AG04449 (cell line): ENCODE measurements around the gene NADK2.

Experiments
- CTCF ChIA-PET: fragments of 350-600 bp; formaldehyde crosslinking; extraction: SDS; loops from one replicate; lab custom pipeline; 2021; ENCODE audit warnings: antibody characterized with exemption; lab: Yijun Ruan, JAX
- POLR2A ChIA-PET: fragments of 400-600, 350-600 bp; formaldehyde crosslinking; extraction: SDS; loops from one replicate; lab custom pipeline; 2020; ENCODE audit warnings: antibody characterized with exemption, inconsistent platforms; lab: Yijun Ruan, JAX
- DNase-seq: peaks from one replicate; pipeline ENCODE4 v3.0.0-alpha.2; 2010; ENCODE audit warnings: low read depth, low spot score
- H3K4me3 ChIP-seq: 2 replicates; pipeline ENCODE4 v1.5.1; 2011; ENCODE audit warnings: low read depth, mild to moderate bottlenecking, control low read depth, low read length
- CTCF ChIP-seq: IDR thresholded peaks from one replicate; pipeline ENCODE4 v1.5.1; 2011; ENCODE audit warnings: mild to moderate bottlenecking, moderate library complexity, low read length, control low read depth, inconsistent platforms; ENCODE audit not compliant: insufficient read depth; ENCODE audit errors: missing control alignments

The NADK2 gene

GRCh38 chr5:36243653-36244052 lies 1.9 kb upstream of the NADK2 start:
- H3K4me3 ChIP-seq = no peak overlapping the region
- POLR2A ChIA-PET = no interaction called here
- no peak for DNase-seq
- no peak for TF ChIP-seq CTCF
- CTCF ChIA-PET = interaction anchor here (0.8 to 4.8 kb wide), 8 partner anchors 8 to 453 kb away, joined by 3 to 31 read pairs (median 11); no protein-coding TSS in a partner anchor

- POLR2A ChIA-PET = interaction anchor here (0.6 to 2.2 kb wide), 2 partner anchors 17 to 91 kb away, joined by 3 to 8 read pairs; partner anchors contain the start of genes LMBRD2 and SKP2
- TF ChIP-seq CTCF = no peak
- CTCF ChIA-PET = interaction anchor here (0.8 to 4.8 kb wide), 27 partner anchors 9 to 454 kb away, joined by 3 to 31 read pairs (median 7); partner anchors contain the start of genes LMBRD2 and SKP2
- peak overlapping the region; percentile 78 for H3K4me3 ChIP-seq
- no peak for DNase-seq
Observed at GRCh38 chr5:36242534-36243485, 1.1 kb upstream of the NADK2 start.

GRCh38 chr5:36240779-36241630 lies 720 bp downstream of the NADK2 start:
- POLR2A ChIA-PET = interaction anchor here (0.7 to 2.2 kb wide), 3 partner anchors 38 to 90 kb away, joined by 3 to 8 read pairs (median 4); partner anchors contain the start of genes LMBRD2 and SKP2
- no peak for DNase-seq
- CTCF ChIA-PET = interaction anchor here (0.6 to 4.8 kb wide), 33 partner anchors 8 to 451 kb away, joined by 3 to 31 read pairs (median 5); partner anchors contain the start of genes LMBRD2 and SKP2
- peak; percentile 4 for TF ChIP-seq CTCF
- peak overlapping the region; percentile 78 for H3K4me3 ChIP-seq

GRCh38 chr5:36239370-36240293 lies 2.1 kb downstream of the NADK2 start:
- POLR2A ChIA-PET = no interaction called here
- TF ChIP-seq CTCF = no peak
- CTCF ChIA-PET = interaction anchor here (1.0 to 4.8 kb wide), 6 partner anchors 12 to 82 kb away, joined by 3 to 27 read pairs (median 9); no protein-coding TSS in a partner anchor
- H3K4me3 ChIP-seq = peak overlapping the region; percentile 78
- DNase-seq = no peak

DNA sequence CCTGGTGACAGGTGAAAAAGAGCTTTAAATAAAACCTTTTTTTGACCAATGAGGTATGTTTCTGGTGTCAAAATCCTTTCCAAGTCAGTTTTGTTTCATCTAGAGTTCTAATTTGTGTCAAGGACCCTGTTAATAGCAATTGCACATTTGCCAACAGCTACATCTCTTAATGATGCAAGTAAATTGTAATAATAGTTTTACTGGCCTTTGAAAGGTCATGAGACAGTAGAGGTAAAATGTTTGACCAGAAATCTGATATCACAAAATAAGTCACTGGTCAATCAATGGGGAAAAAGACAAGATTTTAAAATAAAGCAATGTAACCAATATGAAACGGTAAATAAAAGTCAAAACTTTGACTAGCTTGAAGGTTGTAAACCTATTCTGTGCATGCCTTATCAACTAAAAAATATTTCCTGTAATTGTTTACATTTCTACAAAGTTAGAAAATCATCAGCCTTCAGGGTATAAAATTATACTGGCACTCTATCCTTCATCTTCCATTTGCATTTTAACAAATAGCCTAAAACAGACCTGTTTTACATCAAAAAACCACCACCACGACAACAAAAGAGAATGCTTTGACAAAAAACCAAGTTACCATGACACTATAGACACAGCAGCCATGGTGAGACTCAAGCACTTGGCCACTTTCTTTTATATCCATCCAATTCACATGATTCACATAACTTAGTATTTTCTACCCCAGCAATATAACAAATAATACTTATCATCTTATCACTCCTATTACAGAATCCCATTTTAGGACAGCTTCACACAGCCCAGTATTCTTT lies 3.0 kb downstream of the NADK2 start:
- ChIA-PET CTCF (interaction anchor here (1.0 to 1.9 kb wide), 4 partner anchors 19 to 81 kb away, joined by 3 to 6 read pairs (median 3); no protein-coding TSS in a partner anchor), POLR2A (no interaction called here)
- no peak overlapping the region for H3K4me3 ChIP-seq
- no peak for TF ChIP-seq CTCF
- no peak for DNase-seq
